Liver (tissue), 3 donors: ENCODE measurements around the gene COL19A1.

ENCODE experiments used
- CTCF ChIP-seq: fragments of 150-350 bp; IDR thresholded peaks from 2 replicates; pipeline ENCODE4 v1.5.1; 2017; ENCODE audit warnings: improper control_type of control experiment, low read depth, low read length; ENCODE audit not compliant: missing input control
- EGR1 ChIP-seq, 2 donors: IDR thresholded peaks; 2 replicates each; pipeline ENCODE4 v1.6.1; 2016 to 2018; ENCODE audit warnings: antibody characterized with exemption in 2 of 2, low read depth in 2 of 2
- FOXA1 ChIP-seq: IDR thresholded peaks from 2 replicates; pipeline ENCODE4 v1.6.1; 2016; ENCODE audit warnings: antibody characterized with exemption
- GABPA ChIP-seq, 2 donors: IDR thresholded peaks in 1 of 2; conservative IDR thresholded peaks in 1 of 2; 2 replicates each; pipeline ENCODE4 v1.6.1; 2016; ENCODE audit warnings: antibody characterized with exemption in 2 of 2, mild to moderate bottlenecking in 1 of 2, moderate library complexity in 1 of 2
- HNF4G ChIP-seq: IDR thresholded peaks from 2 replicates; pipeline ENCODE4 v1.6.1; 2016; ENCODE audit warnings: antibody characterized with exemption
- JUND ChIP-seq, 2 donors: IDR thresholded peaks; 2 replicates each; pipeline ENCODE4 v1.6.1; 2016; ENCODE audit warnings: antibody characterized with exemption in 2 of 2
- MAX ChIP-seq: IDR thresholded peaks from 2 replicates; pipeline ENCODE4 v1.6.1; 2016; ENCODE audit warnings: antibody characterized with exemption
- RAD21 ChIP-seq, 2 donors: IDR thresholded peaks; 2 replicates each; pipeline ENCODE4 v1.6.1; 2016; ENCODE audit warnings: antibody characterized with exemption in 2 of 2, mild to moderate bottlenecking in 2 of 2
- REST ChIP-seq: IDR thresholded peaks from 2 replicates; pipeline ENCODE4 v1.6.1; 2016; ENCODE audit warnings: antibody characterized with exemption, mild to moderate bottlenecking
- SP1 ChIP-seq: IDR thresholded peaks from 2 replicates; pipeline ENCODE4 v1.6.1; 2018; ENCODE audit warnings: antibody characterized with exemption, mild to moderate bottlenecking
- TAF1 ChIP-seq: conservative IDR thresholded peaks from 2 replicates; pipeline ENCODE4 v1.6.1; 2016; ENCODE audit warnings: antibody characterized with exemption, mild to moderate bottlenecking
- YY1 ChIP-seq: IDR thresholded peaks from 2 replicates; pipeline ENCODE4 v1.6.1; 2016; ENCODE audit warnings: antibody characterized with exemption, mild to moderate bottlenecking
- TF ChIP-seq, protein P1 (sequence below): IDR thresholded peaks from 2 replicates; pipeline ENCODE4 v1.6.1; 2016; ENCODE audit warnings: antibody characterized with exemption
- donor health status: healthy.
- donor health status: healthy.

- TF ChIP-seq CTCF (no peak), TAF1 (no peak), MAX (no peak), JUND (IDR thresholded peaks at IDR 0.05) (no peak), YY1 (no peak), HNF4G (no peak), FOXA1 (no peak), SP1 (no peak), RAD21 (IDR thresholded peaks at IDR 0.05) (no peak), REST (no peak), GABPA (IDR thresholded peaks at IDR 0.05 in 1 of 2, conservative IDR thresholded peaks at IDR 0.05 in 1 of 2) (no peak), EGR1 (IDR thresholded peaks at IDR 0.05; ENCODE audit: low read depth in 2 of 2) (no peak)
- TF ChIP-seq, protein P1, sequence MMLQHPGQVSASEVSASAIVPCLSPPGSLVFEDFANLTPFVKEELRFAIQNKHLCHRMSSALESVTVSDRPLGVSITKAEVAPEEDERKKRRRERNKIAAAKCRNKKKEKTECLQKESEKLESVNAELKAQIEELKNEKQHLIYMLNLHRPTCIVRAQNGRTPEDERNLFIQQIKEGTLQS, result no peak
These were observed 45.9 kb upstream of the COL19A1 start for GRCh38 chr6:69820438-69820837.
